Measurements from ENCODE around the gene DVL3.

DNA sequence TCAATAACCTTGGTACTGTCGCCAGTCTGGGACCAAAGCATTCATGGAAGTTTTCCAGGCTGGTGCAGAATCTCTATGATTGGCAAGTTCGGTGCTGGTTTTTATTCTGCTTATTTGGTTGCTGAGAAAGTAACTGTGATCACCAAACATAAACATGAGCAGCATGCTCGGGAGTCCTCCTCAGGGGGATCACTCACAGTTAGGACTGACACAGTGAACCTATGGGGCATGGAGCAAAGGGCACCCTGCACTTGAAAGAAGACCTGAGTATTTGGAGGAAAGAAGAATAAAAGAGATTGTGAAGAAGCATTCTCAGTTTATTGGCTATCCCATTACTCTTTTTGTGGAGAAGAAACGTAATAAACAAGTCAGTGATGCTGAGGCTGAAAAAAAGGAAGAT lies 39.2 kb upstream of the DVL3 start:
- TF ChIP-seq, protein P1, sequence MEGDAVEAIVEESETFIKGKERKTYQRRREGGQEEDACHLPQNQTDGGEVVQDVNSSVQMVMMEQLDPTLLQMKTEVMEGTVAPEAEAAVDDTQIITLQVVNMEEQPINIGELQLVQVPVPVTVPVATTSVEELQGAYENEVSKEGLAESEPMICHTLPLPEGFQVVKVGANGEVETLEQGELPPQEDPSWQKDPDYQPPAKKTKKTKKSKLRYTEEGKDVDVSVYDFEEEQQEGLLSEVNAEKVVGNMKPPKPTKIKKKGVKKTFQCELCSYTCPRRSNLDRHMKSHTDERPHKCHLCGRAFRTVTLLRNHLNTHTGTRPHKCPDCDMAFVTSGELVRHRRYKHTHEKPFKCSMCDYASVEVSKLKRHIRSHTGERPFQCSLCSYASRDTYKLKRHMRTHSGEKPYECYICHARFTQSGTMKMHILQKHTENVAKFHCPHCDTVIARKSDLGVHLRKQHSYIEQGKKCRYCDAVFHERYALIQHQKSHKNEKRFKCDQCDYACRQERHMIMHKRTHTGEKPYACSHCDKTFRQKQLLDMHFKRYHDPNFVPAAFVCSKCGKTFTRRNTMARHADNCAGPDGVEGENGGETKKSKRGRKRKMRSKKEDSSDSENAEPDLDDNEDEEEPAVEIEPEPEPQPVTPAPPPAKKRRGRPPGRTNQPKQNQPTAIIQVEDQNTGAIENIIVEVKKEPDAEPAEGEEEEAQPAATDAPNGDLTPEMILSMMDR (IDR thresholded peaks at IDR 0.05 in 2 of 3, conservative IDR thresholded peaks at IDR 0.05 in 1 of 3; ENCODE audit: control insufficient read depth in 2 of 3, extremely low read depth in 1 of 3, insufficient read depth in 1 of 3, low read depth in 3 of 3, low read length in 3 of 3) = no peak
- TF ChIP-seq, protein P2, sequence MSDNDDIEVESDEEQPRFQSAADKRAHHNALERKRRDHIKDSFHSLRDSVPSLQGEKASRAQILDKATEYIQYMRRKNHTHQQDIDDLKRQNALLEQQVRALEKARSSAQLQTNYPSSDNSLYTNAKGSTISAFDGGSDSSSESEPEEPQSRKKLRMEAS (IDR thresholded peaks at IDR 0.05; ENCODE audit: low read depth, low read length) = no peak
- TF ChIP-seq ZNF274 (IDR thresholded peaks at IDR 0.05; ENCODE audit: insufficient read depth, insufficient read length) = no peak
- no peak for TF ChIP-seq EGR1 (IDR thresholded peaks at IDR 0.05; ENCODE audit: borderline replicate concordance in 1 of 2, low read depth in 2 of 2, low read length in 2 of 2)
- TF ChIP-seq JUND (IDR thresholded peaks at IDR 0.05; ENCODE audit: low read depth, low read length) = no peak
- no peak for TF ChIP-seq ESRRA (IDR thresholded peaks at IDR 0.05; ENCODE audit: low read length)
- TF ChIP-seq STAT3 (IDR thresholded peaks at IDR 0.05; ENCODE audit: low read depth, low read length) = no peak
- no peak for TF ChIP-seq RFX5 (IDR thresholded peaks at IDR 0.05; ENCODE audit: low read depth, low read length)
- TF ChIP-seq TAF1 (IDR thresholded peaks at IDR 0.05; ENCODE audit: borderline replicate concordance, low read depth, low read length) = no peak
- TF ChIP-seq, protein P3, sequence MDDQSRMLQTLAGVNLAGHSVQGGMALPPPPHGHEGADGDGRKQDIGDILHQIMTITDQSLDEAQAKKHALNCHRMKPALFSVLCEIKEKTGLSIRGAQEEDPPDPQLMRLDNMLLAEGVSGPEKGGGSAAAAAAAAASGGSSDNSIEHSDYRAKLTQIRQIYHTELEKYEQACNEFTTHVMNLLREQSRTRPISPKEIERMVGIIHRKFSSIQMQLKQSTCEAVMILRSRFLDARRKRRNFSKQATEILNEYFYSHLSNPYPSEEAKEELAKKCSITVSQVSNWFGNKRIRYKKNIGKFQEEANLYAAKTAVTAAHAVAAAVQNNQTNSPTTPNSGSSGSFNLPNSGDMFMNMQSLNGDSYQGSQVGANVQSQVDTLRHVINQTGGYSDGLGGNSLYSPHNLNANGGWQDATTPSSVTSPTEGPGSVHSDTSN (IDR thresholded peaks at IDR 0.05; ENCODE audit: insufficient replicate concordance, low read depth, low read length) = no peak
- TF ChIP-seq FOS (IDR thresholded peaks at IDR 0.05; ENCODE audit: borderline replicate concordance, extremely low read depth, insufficient read length) = no peak
